ENCODE results near the gene PARD3B.

GRCh38 chr2:205370726-205371125 is 825.5 kb downstream of the PARD3B start:
- no peak for TF ChIP-seq CTCF (IDR thresholded peaks at IDR 0.05)
- TF ChIP-seq POLR2A (IDR thresholded peaks at IDR 0.05) = no peak
- no peak for TF ChIP-seq POLR2AphosphoS5 (IDR thresholded peaks at IDR 0.05; ENCODE audit: insufficient read depth in 1 of 2, low read depth in 1 of 2)
